Breast epithelium (tissue), 3 donors: ENCODE measurements around the gene CCDC85A.

Source experiments
- CTCF ChIP-seq, 3 donors: fragments of 450-650 bp; IDR thresholded peaks; one replicate each; pipeline ENCODE4 v1.5.1; 2016 to 2017; ENCODE audit warnings: antibody characterized with exemption in 3 of 3, mild to moderate bottlenecking in 3 of 3, moderate library complexity in 3 of 3
- POLR2A ChIP-seq: fragments of 450-650 bp; IDR thresholded peaks from one replicate; pipeline ENCODE4 v1.6.1; 2016; ENCODE audit warnings: antibody characterized with exemption, mild to moderate bottlenecking, moderate library complexity

GRCh38 chr2:56271275-56271674, 87.5 kb downstream of the CCDC85A start:
- TF ChIP-seq POLR2A = no peak
- TF ChIP-seq CTCF (IDR thresholded peaks at IDR 0.05) = no peak
